Measurements from ENCODE around the gene PRKAG2.

GRCh38 chr7:151684408-151685175, 192.3 kb downstream of the PRKAG2 start:
- TF ChIP-seq EZH2 (IDR thresholded peaks at IDR 0.05; ENCODE audit: borderline replicate concordance, low read length) = no peak
- TF ChIP-seq, protein P1, sequence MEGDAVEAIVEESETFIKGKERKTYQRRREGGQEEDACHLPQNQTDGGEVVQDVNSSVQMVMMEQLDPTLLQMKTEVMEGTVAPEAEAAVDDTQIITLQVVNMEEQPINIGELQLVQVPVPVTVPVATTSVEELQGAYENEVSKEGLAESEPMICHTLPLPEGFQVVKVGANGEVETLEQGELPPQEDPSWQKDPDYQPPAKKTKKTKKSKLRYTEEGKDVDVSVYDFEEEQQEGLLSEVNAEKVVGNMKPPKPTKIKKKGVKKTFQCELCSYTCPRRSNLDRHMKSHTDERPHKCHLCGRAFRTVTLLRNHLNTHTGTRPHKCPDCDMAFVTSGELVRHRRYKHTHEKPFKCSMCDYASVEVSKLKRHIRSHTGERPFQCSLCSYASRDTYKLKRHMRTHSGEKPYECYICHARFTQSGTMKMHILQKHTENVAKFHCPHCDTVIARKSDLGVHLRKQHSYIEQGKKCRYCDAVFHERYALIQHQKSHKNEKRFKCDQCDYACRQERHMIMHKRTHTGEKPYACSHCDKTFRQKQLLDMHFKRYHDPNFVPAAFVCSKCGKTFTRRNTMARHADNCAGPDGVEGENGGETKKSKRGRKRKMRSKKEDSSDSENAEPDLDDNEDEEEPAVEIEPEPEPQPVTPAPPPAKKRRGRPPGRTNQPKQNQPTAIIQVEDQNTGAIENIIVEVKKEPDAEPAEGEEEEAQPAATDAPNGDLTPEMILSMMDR (conservative IDR thresholded peaks at IDR 0.05 in 1 of 2, IDR thresholded peaks at IDR 0.05 in 1 of 2; ENCODE audit: extremely low read depth in 1 of 2, insufficient read depth in 1 of 2, low read depth in 1 of 2, low read length in 2 of 2) = no peak

Data from mammary epithelial cell (primary cell).